ENCODE measurements around the gene WDR13. TPM values are rescaled to one million over a fixed set of nuclear protein-coding genes. Genes with fewer than 3 reads are reported as not detected.
"Not testable (repeated sequence)": the region's sequence is repeated elsewhere in the genome, so short reads cannot be mapped to it uniquely, and the experiment has no call there.

WDR13 gene
- 10 to 100 TPM; 45.8 to 54.8 TPM for total RNA-seq

- Mint-ChIP-seq H3K4me3 (peak within 1 kb of the TSS; percentile 96), H3K4me1 (ENCODE audit: low read depth) (peaks cover 8% of the 10 kb centered on the region), H3K27me3 (no peaks in the 10 kb centered on the region), H3K27ac (peak within 1 kb of the TSS; percentile 99), H3K9me3 (no peaks in the 10 kb centered on the region), H3K36me3 (peaks cover 4% of the 10 kb centered on the region)
- ChIA-PET CTCF (no interaction called here), POLR2A (interaction anchor here (0.5 to 0.9 kb wide), 2 partner anchors 202 to 322 kb away, joined by 3 to 4 read pairs; no protein-coding TSS in a partner anchor)
- DNase-seq = peak; percentile 93
- intact Hi-C loops (cut with micrococcal nuclease) = loop anchor here (1.0 to 5.0 kb wide), 3 partner anchors 23 to 140 kb away; partner anchors contain the start of genes EBP and RBM3
Measured at GRCh38 chrX:48597353-48598264, at the start of gene WDR13. TSS of gene WDR13 (plus strand) at chrX:48597492. CDS start at chrX:48597997, 505 bp downstream.

- Mint-ChIP-seq H3K4me1 (ENCODE audit: low read depth) (no peaks in the 10 kb centered on the region), H3K36me3 (peaks cover 8% of the 10 kb centered on the region), H3K4me3 (no peak overlapping the region), H3K9me3 (no peaks in the 10 kb centered on the region), H3K27me3 (no peaks in the 10 kb centered on the region), H3K27ac (no peak overlapping the region)
- DNase-seq = no peak
- intact Hi-C loops (cut with micrococcal nuclease) = no loop called here
- CTCF ChIA-PET = no interaction called here
- POLR2A ChIA-PET = no interaction called here
Measured at GRCh38 chrX:48548871-48549270, 48.4 kb upstream of the WDR13 start.

- intact Hi-C loops (cut with micrococcal nuclease); POLR2A ChIA-PET: not testable (repeated sequence)
- H3K36me3 Mint-ChIP-seq = peaks cover 21% of the 10 kb centered on the region
Measured at GRCh38 chrX:48555731-48556325, 41.5 kb upstream of the WDR13 start.

GRCh38 chrX:48558271-48558670 is 39.0 kb upstream of the WDR13 start:
- Mint-ChIP-seq H3K36me3 (peaks cover 25% of the 10 kb centered on the region), H3K27ac (peak overlapping the region; percentile 86), H3K4me1 (ENCODE audit: low read depth) (peaks cover 2% of the 10 kb centered on the region), H3K27me3 (no peaks in the 10 kb centered on the region), H3K4me3 (no peak overlapping the region), H3K9me3 (no peaks in the 10 kb centered on the region)
- CTCF ChIA-PET = no interaction called here
- intact Hi-C loops (cut with micrococcal nuclease) = loop anchor here (1.0 kb wide), 1 partner anchor 18 kb away; no protein-coding TSS in a partner anchor
- DNase-seq = peak; percentile 16
- POLR2A ChIA-PET = interaction anchor here (0.6 to 1.2 kb wide), 4 partner anchors 10 to 18 kb away, joined by 3 to 4 read pairs (median 3); partner anchors contain the start of gene RBM3

More at GRCh38 chrX:48555731-48556325, 41.5 kb upstream of the WDR13 start:
- DNase-seq; H3K27ac Mint-ChIP-seq; H3K4me1 Mint-ChIP-seq (ENCODE audit: low read depth); H3K9me3 Mint-ChIP-seq; CTCF ChIA-PET; H3K4me3 Mint-ChIP-seq; H3K27me3 Mint-ChIP-seq: not testable (repeated sequence)

GRCh38 chrX:48559636-48560035 is 37.7 kb upstream of the WDR13 start:
- no peaks in the 10 kb centered on the region for H3K9me3 Mint-ChIP-seq
- no peaks in the 10 kb centered on the region for H3K27me3 Mint-ChIP-seq
- no peak overlapping the region for H3K4me3 Mint-ChIP-seq
- CTCF ChIA-PET = no interaction called here
- peaks cover 23% of the 10 kb centered on the region for H3K36me3 Mint-ChIP-seq
- intact Hi-C loops (cut with micrococcal nuclease) = no loop called here
- H3K27ac Mint-ChIP-seq = no peak overlapping the region
- POLR2A ChIA-PET = no interaction called here
- H3K4me1 Mint-ChIP-seq (ENCODE audit: low read depth) = peaks cover 2% of the 10 kb centered on the region
- no peak for DNase-seq

GRCh38 chrX:48560056-48560455 is 37.2 kb upstream of the WDR13 start:
- Mint-ChIP-seq H3K4me1 (ENCODE audit: low read depth) (peaks cover 2% of the 10 kb centered on the region), H3K27me3 (no peaks in the 10 kb centered on the region), H3K36me3 (peaks cover 19% of the 10 kb centered on the region), H3K4me3 (no peak overlapping the region), H3K27ac (peak overlapping the region; percentile 33), H3K9me3 (no peaks in the 10 kb centered on the region)
- no peak for DNase-seq
- CTCF ChIA-PET = no interaction called here
- POLR2A ChIA-PET = no interaction called here
- intact Hi-C loops (cut with micrococcal nuclease) = no loop called here

GRCh38 chrX:48560681-48561080 is 36.6 kb upstream of the WDR13 start:
- H3K27ac Mint-ChIP-seq = no peak overlapping the region
- no peak overlapping the region for H3K4me3 Mint-ChIP-seq
- ChIA-PET CTCF (no interaction called here), POLR2A (no interaction called here)
- DNase-seq = no peak
- intact Hi-C loops (cut with micrococcal nuclease) = no loop called here
- H3K4me1 Mint-ChIP-seq (ENCODE audit: low read depth) = peaks cover 2% of the 10 kb centered on the region
- H3K27me3 Mint-ChIP-seq = no peaks in the 10 kb centered on the region
- peaks cover 16% of the 10 kb centered on the region for H3K36me3 Mint-ChIP-seq
- H3K9me3 Mint-ChIP-seq = no peaks in the 10 kb centered on the region

GRCh38 chrX:48569958-48570357 is 27.3 kb upstream of the WDR13 start:
- Mint-ChIP-seq H3K4me1 (ENCODE audit: low read depth) (no peaks in the 10 kb centered on the region), H3K36me3 (peaks cover 4% of the 10 kb centered on the region), H3K27me3 (no peaks in the 10 kb centered on the region), H3K9me3 (no peaks in the 10 kb centered on the region), H3K27ac (peak overlapping the region; percentile 72), H3K4me3 (no peak overlapping the region)
- ChIA-PET POLR2A (interaction anchor here (1.7 kb wide), 1 partner anchor 12 kb away, joined by 3 read pairs; no protein-coding TSS in a partner anchor), CTCF (no interaction called here)
- DNase-seq = peak; percentile 53
- intact Hi-C loops (cut with micrococcal nuclease) = loop anchor here (1.0 to 10.0 kb wide), 4 partner anchors 30 to 705 kb away; partner anchors contain the start of genes EBP and WAS

- Mint-ChIP-seq H3K36me3 (peaks cover 38% of the 10 kb centered on the region), H3K27ac (peak overlapping the region; percentile 90), H3K9me3 (no peaks in the 10 kb centered on the region), H3K27me3 (no peaks in the 10 kb centered on the region), H3K4me1 (ENCODE audit: low read depth) (peaks cover 17% of the 10 kb centered on the region), H3K4me3 (peak overlapping the region; percentile 92)
- intact Hi-C loops (cut with micrococcal nuclease) = loop anchor here (1.0 to 10.0 kb wide), 6 partner anchors 24 to 701 kb away; partner anchors contain the start of genes EBP, TBC1D25, WAS and WDR13
- POLR2A ChIA-PET = interaction anchor here (0.8 to 1.5 kb wide), 4 partner anchors 15 to 99 kb away, joined by 3 to 12 read pairs (median 3); partner anchors contain the start of gene TBC1D25
- peak; percentile 36 for DNase-seq
- CTCF ChIA-PET = no interaction called here
Measured at GRCh38 chrX:48573690-48574269, 23.5 kb upstream of the WDR13 start.

- intact Hi-C loops (cut with micrococcal nuclease) = loop anchor here (1.0 to 10.0 kb wide), 6 partner anchors 23 to 700 kb away; partner anchors contain the start of genes EBP, TBC1D25, WAS and WDR13
- POLR2A ChIA-PET = interaction anchor here (0.8 to 1.5 kb wide), 6 partner anchors 16 to 100 kb away, joined by 3 to 12 read pairs (median 3); partner anchors contain the start of gene TBC1D25
- H3K9me3 Mint-ChIP-seq = no peaks in the 10 kb centered on the region
- H3K4me1 Mint-ChIP-seq (ENCODE audit: low read depth) = peaks cover 17% of the 10 kb centered on the region
- peak; percentile 95 for DNase-seq
- H3K27me3 Mint-ChIP-seq = no peaks in the 10 kb centered on the region
- peak within 1 kb of the TSS; percentile 90 for H3K27ac Mint-ChIP-seq
- peaks cover 40% of the 10 kb centered on the region for H3K36me3 Mint-ChIP-seq
- peak within 1 kb of the TSS; percentile 92 for H3K4me3 Mint-ChIP-seq
- CTCF ChIA-PET = interaction anchor here (0.6 to 0.9 kb wide), 2 partner anchors 22 to 100 kb away, joined by 3 read pairs; no protein-coding TSS in a partner anchor
Measured at GRCh38 chrX:48574270-48575266, 22.7 kb upstream of the WDR13 start, which contains the start of gene RBM3. TSS of gene RBM3 (plus strand) at chrX:48574484. CDS start at chrX:48575181, 697 bp downstream.

GRCh38 chrX:48575642-48576041 is 21.6 kb upstream of the WDR13 start:
- ChIA-PET POLR2A (no interaction called here), CTCF (no interaction called here)
- no peak for DNase-seq
- H3K4me1 Mint-ChIP-seq (ENCODE audit: low read depth) = peaks cover 21% of the 10 kb centered on the region
- no peaks in the 10 kb centered on the region for H3K9me3 Mint-ChIP-seq
- intact Hi-C loops (cut with micrococcal nuclease) = loop anchor here (2.0 to 10.0 kb wide), 3 partner anchors 55 to 699 kb away; partner anchors contain the start of genes EBP and WAS
- peak overlapping the region; percentile 90 for H3K27ac Mint-ChIP-seq
- peak overlapping the region; percentile 92 for H3K4me3 Mint-ChIP-seq
- H3K36me3 Mint-ChIP-seq = peaks cover 42% of the 10 kb centered on the region
- no peaks in the 10 kb centered on the region for H3K27me3 Mint-ChIP-seq

All from activated CD4-positive, alpha-beta memory T cell treated with anti-CD3 and anti-CD28 coated beads for 36 hours (primary cell).